HepG2 (cell line): ENCODE data around the gene ST6GALNAC2. TPM values are rescaled to one million over a fixed set of nuclear protein-coding genes. Genes with fewer than 3 reads are reported as not detected.

ENCODE experiments used
- ARNTL ChIP-seq: sonication (generic); formaldehyde crosslinking; IDR thresholded peaks from 2 replicates; pipeline ENCODE4 v1.4.0; 2020; ENCODE audit warnings: mild to moderate bottlenecking, missing genetic modification reagents
- CHCHD3 ChIP-seq: sonication (generic); formaldehyde crosslinking; IDR thresholded peaks from 2 replicates; pipeline ENCODE4 v1.8.0; 2022; ENCODE audit warnings: mild to moderate bottlenecking, missing genetic modification reagents, moderate library complexity
- ESRRA ChIP-seq: sonication (generic); formaldehyde crosslinking; IDR thresholded peaks from 2 replicates; pipeline ENCODE4 v1.5.1; 2020; ENCODE audit warnings: mild to moderate bottlenecking, low read depth, missing genetic modification reagents
- FOXK2 ChIP-seq: fragments of 450-650 bp; IDR thresholded peaks from 2 replicates; pipeline ENCODE4 v1.6.1; 2016
- KMT2B ChIP-seq: IDR thresholded peaks from 2 replicates; pipeline ENCODE4 v1.6.1; 2016; ENCODE audit warnings: missing genetic modification reagents, missing compliant biosample characterization
- MTA1 ChIP-seq: sonication (generic); formaldehyde crosslinking; IDR thresholded peaks from 2 replicates; pipeline ENCODE4 v1.4.0; 2020; ENCODE audit warnings: missing genetic modification reagents, mild to moderate bottlenecking, borderline replicate concordance
- NCOA1 ChIP-seq: sonication (generic); formaldehyde crosslinking; IDR thresholded peaks from 2 replicates; pipeline ENCODE4 v1.9.0; 2021; ENCODE audit warnings: missing genetic modification reagents
- NONO ChIP-seq, 2 experiments: fragments of 450-650 bp in 1 of 2; sonication (generic) in 1 of 2; formaldehyde crosslinking in 1 of 2; IDR thresholded peaks in 1 of 2; conservative IDR thresholded peaks in 1 of 2; 2 replicates each; pipeline versions ENCODE4 v1.6.1 to v1.8.0; 2017 to 2022; ENCODE audit warnings: mild to moderate bottlenecking in 1 of 2, missing genetic modification reagents in 1 of 2, moderate library complexity in 1 of 2
- NR2C2 ChIP-seq: sonication (generic); formaldehyde crosslinking; IDR thresholded peaks from 2 replicates; pipeline ENCODE4 v1.4.0; 2020; ENCODE audit warnings: missing genetic modification reagents, mild to moderate bottlenecking, moderate library complexity, borderline replicate concordance
- NR3C1 ChIP-seq: sonication (generic); formaldehyde crosslinking; IDR thresholded peaks from 2 replicates; pipeline ENCODE4 v1.4.0; 2020; ENCODE audit warnings: missing genetic modification reagents
- RBAK ChIP-seq: sonication (generic); formaldehyde crosslinking; IDR thresholded peaks from 2 replicates; pipeline ENCODE4 v1.5.1; 2020; ENCODE audit warnings: mild to moderate bottlenecking, missing genetic modification reagents
- SAFB2 ChIP-seq: sonication (generic); formaldehyde crosslinking; IDR thresholded peaks from 2 replicates; pipeline ENCODE4 v1.5.1; 2020; ENCODE audit warnings: missing genetic modification reagents, low read depth, mild to moderate bottlenecking, borderline replicate concordance
- SALL2 ChIP-seq: sonication (generic); formaldehyde crosslinking; IDR thresholded peaks from 2 replicates; pipeline ENCODE4 v1.8.1; 2023; ENCODE audit warnings: mild to moderate bottlenecking, missing genetic modification reagents, inconsistent platforms
- ZKSCAN1 ChIP-seq: fragments of 150-350 bp; IDR thresholded peaks from 2 replicates; pipeline ENCODE4 v1.6.1; 2014; ENCODE audit warnings: low read length
- ZNF121 ChIP-seq: sonication (generic); formaldehyde crosslinking; IDR thresholded peaks from 2 replicates; pipeline ENCODE4 v1.5.0; 2020; ENCODE audit warnings: mild to moderate bottlenecking, missing genetic modification reagents
- ZNF24 ChIP-seq: fragments of 450-650 bp; IDR thresholded peaks from 2 replicates; pipeline ENCODE4 v1.6.1; 2017; ENCODE audit warnings: antibody characterized with exemption, mild to moderate bottlenecking
- ZNF468 ChIP-seq: sonication (generic); formaldehyde crosslinking; IDR thresholded peaks from 2 replicates; pipeline ENCODE4 v1.8.0; 2022; ENCODE audit warnings: mild to moderate bottlenecking, moderate library complexity, missing genetic modification reagents
- ZNF598 ChIP-seq: sonication (generic); formaldehyde crosslinking; IDR thresholded peaks from 2 replicates; pipeline ENCODE4 v1.5.1; 2020; ENCODE audit warnings: mild to moderate bottlenecking, missing genetic modification reagents, borderline replicate concordance
- polyA plus RNA-seq, 8 experiments: library from polyadenylated mRNA; depleted of rRNA in 3 of 8; stranded (reverse) in 7 of 8; unstranded in 1 of 8; fragments of >200 nt; fragmentation: Illumina TruSeq in 4 of 8; extraction: Trizol in 4 of 8; gene quantifications; 2 replicates each; pipeline versions ENCODE4 v1.2.1 to v1.2.3, GENCODE V29; 2011 to 2016; ENCODE audit warnings: low read depth in 4 of 8, missing spikeins in 1 of 8, mixed read lengths in 1 of 8; ENCODE audit not compliant: insufficient read depth in 1 of 8
- total RNA-seq, 5 experiments: library from RNA; depleted of rRNA; stranded (reverse); fragments of >200 nt; fragmentation: Illumina TruSeq; extraction: Trizol; gene quantifications; 2 replicates each; pipeline ENCODE4 v1.2.3, GENCODE V29; 2016; ENCODE audit warnings: low read depth in 1 of 5
- TF ChIP-seq, protein P1 (sequence below): sonication (generic); formaldehyde crosslinking; IDR thresholded peaks from 2 replicates; pipeline ENCODE4 v1.8.0; 2022; ENCODE audit warnings: missing genetic modification reagents, low read depth, mild to moderate bottlenecking, borderline replicate concordance
- TF ChIP-seq, protein P2 (sequence below): fragments of 450-650 bp; IDR thresholded peaks from 2 replicates; pipeline ENCODE4 v1.6.1; 2017
- TF ChIP-seq, protein P3 (sequence below): sonication (generic); formaldehyde crosslinking; IDR thresholded peaks from 2 replicates; pipeline ENCODE4 v1.5.1; 2020; ENCODE audit warnings: missing genetic modification reagents, mild to moderate bottlenecking, borderline replicate concordance
- TF ChIP-seq, protein P4 (sequence below): sonication (generic); formaldehyde crosslinking; IDR thresholded peaks from 2 replicates; pipeline ENCODE4 v1.5.1; 2020; ENCODE audit warnings: missing genetic modification reagents, mild to moderate bottlenecking, borderline replicate concordance
- TF ChIP-seq, protein P5 (sequence below): sonication (generic); formaldehyde crosslinking; IDR thresholded peaks from 2 replicates; pipeline ENCODE4 v1.4.0; 2020; ENCODE audit warnings: mild to moderate bottlenecking, missing genetic modification reagents

ST6GALNAC2 gene
- total and polyA plus RNA-seq, 2 of the 13 experiments (the other 11 are each of a cell fraction or from before 2014, with no cell fraction given) = 0.12 to 0.49 TPM

DNA sequence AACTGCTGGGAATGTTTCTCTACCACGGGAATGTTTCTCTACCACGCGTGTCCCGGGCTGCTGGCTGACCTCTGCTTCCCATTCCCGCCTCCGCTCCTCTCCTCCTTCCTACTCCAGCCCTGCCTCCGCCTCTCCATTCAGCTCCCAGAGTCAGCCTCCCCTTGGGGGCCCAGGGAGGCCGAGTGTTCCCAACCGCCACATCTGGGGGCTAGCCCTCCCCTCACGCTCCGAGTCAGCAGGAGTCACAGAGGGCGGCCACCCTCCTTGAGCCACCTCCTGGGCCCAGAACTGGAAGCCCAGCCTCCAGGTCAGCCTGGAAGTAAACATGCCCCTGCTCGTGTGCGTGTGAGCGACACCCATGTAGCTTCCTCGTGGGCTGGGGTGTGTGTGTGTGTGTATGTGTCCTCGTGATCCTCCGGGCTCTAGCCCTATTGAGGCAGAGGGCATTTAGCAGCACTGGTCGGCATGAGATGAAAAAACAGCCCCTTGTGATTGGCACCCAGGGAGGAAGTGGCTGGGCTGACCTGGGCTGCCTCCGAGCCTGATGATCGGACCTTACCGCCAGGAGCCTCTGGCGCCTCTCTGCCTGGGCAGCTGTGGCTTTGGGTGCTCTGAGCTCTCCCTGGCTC is 55.5 kb downstream of the ST6GALNAC2 start (continued):
- TF ChIP-seq, protein P1, sequence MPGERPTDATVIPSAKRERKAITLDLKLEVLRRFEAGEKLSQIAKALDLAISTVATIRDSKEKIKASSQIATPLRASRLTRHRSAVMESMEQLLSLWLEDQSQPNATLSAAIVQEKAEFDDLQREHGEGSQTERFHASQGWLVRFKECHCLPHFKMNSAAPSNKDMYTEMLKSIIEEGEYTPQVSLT = no peak
- TF ChIP-seq CHCHD3 (CRISPR knock-in tag) (0 out of 2 replicates have a peak, but pooled peaks have one; percentile 41), NONO (IDR thresholded peaks at IDR 0.05) (no peak), NONO (CRISPR knock-in tag; conservative IDR thresholded peaks at IDR 0.05) (0 out of 2 replicates have a peak, but pooled peaks have one; percentile 39), NCOA1 (CRISPR knock-in tag) (0 out of 2 replicates have a peak, but pooled peaks have one; percentile 19), ZNF24 (no peak), RBAK (CRISPR knock-in tag) (no peak), KMT2B (CRISPR knock-in tag) (no peak), NR3C1 (no peak), ZKSCAN1 (no peak), MTA1 (CRISPR knock-in tag) (no peak; the same call in 1 of the 2 replicates), ZNF598 (CRISPR knock-in tag) (0 out of 2 replicates have a peak, but pooled peaks have one; percentile 62), SALL2 (CRISPR knock-in tag) (no peak), ZNF121 (CRISPR knock-in tag) (0 out of 2 replicates have a peak, but pooled peaks have one; percentile 14), ESRRA (CRISPR knock-in tag) (no peak), ZNF468 (CRISPR knock-in tag) (no peak), FOXK2 (no peak), SAFB2 (CRISPR knock-in tag) (peak; percentile 42; the same call in 1 of the 2 replicates), ARNTL (CRISPR knock-in tag) (no peak), NR2C2 (CRISPR knock-in tag) (no peak)
- TF ChIP-seq, protein P2, sequence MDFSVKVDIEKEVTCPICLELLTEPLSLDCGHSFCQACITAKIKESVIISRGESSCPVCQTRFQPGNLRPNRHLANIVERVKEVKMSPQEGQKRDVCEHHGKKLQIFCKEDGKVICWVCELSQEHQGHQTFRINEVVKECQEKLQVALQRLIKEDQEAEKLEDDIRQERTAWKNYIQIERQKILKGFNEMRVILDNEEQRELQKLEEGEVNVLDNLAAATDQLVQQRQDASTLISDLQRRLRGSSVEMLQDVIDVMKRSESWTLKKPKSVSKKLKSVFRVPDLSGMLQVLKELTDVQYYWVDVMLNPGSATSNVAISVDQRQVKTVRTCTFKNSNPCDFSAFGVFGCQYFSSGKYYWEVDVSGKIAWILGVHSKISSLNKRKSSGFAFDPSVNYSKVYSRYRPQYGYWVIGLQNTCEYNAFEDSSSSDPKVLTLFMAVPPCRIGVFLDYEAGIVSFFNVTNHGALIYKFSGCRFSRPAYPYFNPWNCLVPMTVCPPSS = no peak
- TF ChIP-seq, protein P3, sequence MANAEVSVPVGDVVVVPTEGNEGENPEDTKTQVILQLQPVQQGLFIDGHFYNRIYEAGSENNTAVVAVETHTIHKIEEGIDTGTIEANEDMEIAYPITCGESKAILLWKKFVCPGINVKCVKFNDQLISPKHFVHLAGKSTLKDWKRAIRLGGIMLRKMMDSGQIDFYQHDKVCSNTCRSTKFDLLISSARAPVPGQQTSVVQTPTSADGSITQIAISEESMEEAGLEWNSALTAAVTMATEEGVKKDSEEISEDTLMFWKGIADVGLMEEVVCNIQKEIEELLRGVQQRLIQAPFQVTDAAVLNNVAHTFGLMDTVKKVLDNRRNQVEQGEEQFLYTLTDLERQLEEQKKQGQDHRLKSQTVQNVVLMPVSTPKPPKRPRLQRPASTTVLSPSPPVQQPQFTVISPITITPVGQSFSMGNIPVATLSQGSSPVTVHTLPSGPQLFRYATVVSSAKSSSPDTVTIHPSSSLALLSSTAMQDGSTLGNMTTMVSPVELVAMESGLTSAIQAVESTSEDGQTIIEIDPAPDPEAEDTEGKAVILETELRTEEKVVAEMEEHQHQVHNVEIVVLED = no peak
- TF ChIP-seq, protein P4, sequence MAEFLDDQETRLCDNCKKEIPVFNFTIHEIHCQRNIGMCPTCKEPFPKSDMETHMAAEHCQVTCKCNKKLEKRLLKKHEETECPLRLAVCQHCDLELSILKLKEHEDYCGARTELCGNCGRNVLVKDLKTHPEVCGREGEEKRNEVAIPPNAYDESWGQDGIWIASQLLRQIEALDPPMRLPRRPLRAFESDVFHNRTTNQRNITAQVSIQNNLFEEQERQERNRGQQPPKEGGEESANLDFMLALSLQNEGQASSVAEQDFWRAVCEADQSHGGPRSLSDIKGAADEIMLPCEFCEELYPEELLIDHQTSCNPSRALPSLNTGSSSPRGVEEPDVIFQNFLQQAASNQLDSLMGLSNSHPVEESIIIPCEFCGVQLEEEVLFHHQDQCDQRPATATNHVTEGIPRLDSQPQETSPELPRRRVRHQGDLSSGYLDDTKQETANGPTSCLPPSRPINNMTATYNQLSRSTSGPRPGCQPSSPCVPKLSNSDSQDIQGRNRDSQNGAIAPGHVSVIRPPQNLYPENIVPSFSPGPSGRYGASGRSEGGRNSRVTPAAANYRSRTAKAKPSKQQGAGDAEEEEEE (CRISPR knock-in tag) = no peak
- TF ChIP-seq, protein P5, sequence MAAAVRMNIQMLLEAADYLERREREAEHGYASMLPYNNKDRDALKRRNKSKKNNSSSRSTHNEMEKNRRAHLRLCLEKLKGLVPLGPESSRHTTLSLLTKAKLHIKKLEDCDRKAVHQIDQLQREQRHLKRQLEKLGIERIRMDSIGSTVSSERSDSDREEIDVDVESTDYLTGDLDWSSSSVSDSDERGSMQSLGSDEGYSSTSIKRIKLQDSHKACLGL (CRISPR knock-in tag) = no peak
